Mesothelial cell of epicardium (in vitro differentiated cells): ENCODE data around the gene GUCY2C. TPM values are rescaled to one million over a fixed set of nuclear protein-coding genes. Genes with fewer than 3 reads are reported as not detected.

Source experiments
- DNase-seq, 2 experiments: peaks; one replicate each; pipeline ENCODE4 v3.0.0; 2021; ENCODE audit warnings: low spot score in 2 of 2; ENCODE audit not compliant: unreplicated experiment in 2 of 2
- H3K27ac Mint-ChIP-seq: 2 replicates; pipeline ENCODE4 v1.8.0; 2021; ENCODE audit warnings: mixed read lengths
- H3K27me3 Mint-ChIP-seq: 2 replicates; pipeline ENCODE4 v1.8.0; 2021; ENCODE audit warnings: low read depth, mixed read lengths
- H3K36me3 Mint-ChIP-seq: 2 replicates; pipeline ENCODE4 v1.8.0; 2021; ENCODE audit warnings: mixed read lengths
- H3K4me1 Mint-ChIP-seq: 2 replicates; pipeline ENCODE4 v1.8.0; 2021; ENCODE audit warnings: mixed read lengths
- H3K4me3 Mint-ChIP-seq: 2 replicates; pipeline ENCODE4 v1.8.0; 2021; ENCODE audit warnings: mild to moderate bottlenecking, moderate library complexity, mixed read lengths
- H3K9me3 Mint-ChIP-seq: 2 replicates; pipeline ENCODE4 v1.8.0; 2021; ENCODE audit warnings: mixed read lengths
- CTCF ChIP-seq: fragments of 200-600 bp; sonication (generic); IDR thresholded peaks from one replicate; pipeline ENCODE4 v1.5.0; 2021; ENCODE audit warnings: antibody characterized with exemption; ENCODE audit not compliant: unreplicated experiment
- total RNA-seq: library from RNA; stranded (reverse); gene quantifications from 3 replicates; pipeline ENCODE4 v1.2.1, GENCODE V29; 2021

GUCY2C gene
- total RNA-seq, 1 donor from 2014 or later, result 0.09 TPM

- no peaks in the 10 kb centered on the region for H3K27me3 Mint-ChIP-seq
- H3K27ac Mint-ChIP-seq, result no peak overlapping the region
- peaks cover 12% of the 10 kb centered on the region for H3K36me3 Mint-ChIP-seq
- DNase-seq, result no peak
- TF ChIP-seq CTCF, result no peak
- no peak overlapping the region for H3K4me3 Mint-ChIP-seq
- no peaks in the 10 kb centered on the region for H3K4me1 Mint-ChIP-seq
- H3K9me3 Mint-ChIP-seq, result peaks cover 40% of the 10 kb centered on the region
These were observed 33.2 kb upstream of the GUCY2C start for GRCh38 chr12:14729586-14729985.

DNA sequence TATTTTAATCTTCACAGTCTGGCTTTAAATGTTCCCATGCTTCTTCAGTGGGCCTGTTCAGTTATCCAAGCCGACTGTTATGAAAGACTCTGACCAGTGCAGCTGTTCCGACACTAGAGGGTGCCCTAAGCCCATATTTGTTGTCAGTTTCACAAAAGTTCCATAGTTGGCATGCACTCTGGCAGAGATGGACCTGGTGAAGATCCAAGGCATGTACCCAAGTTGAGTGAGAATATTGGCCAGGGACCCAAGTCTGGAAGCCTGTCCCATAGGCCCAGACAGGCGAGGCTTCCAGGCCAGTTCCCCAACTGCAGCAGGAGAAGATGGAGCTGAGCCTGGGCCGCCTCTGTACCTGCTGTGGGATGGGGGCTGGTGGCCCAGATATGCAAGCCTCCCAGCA is 27.4 kb upstream of the GUCY2C start:
- TF ChIP-seq CTCF, result no peak
- DNase-seq, result no peak
- no peaks in the 10 kb centered on the region for H3K27me3 Mint-ChIP-seq
- peaks cover 15% of the 10 kb centered on the region for H3K36me3 Mint-ChIP-seq
- H3K4me1 Mint-ChIP-seq, result no peaks in the 10 kb centered on the region
- H3K9me3 Mint-ChIP-seq, result peaks cover 47% of the 10 kb centered on the region
- H3K27ac Mint-ChIP-seq, result no peak overlapping the region
- H3K4me3 Mint-ChIP-seq, result no peak overlapping the region

DNA sequence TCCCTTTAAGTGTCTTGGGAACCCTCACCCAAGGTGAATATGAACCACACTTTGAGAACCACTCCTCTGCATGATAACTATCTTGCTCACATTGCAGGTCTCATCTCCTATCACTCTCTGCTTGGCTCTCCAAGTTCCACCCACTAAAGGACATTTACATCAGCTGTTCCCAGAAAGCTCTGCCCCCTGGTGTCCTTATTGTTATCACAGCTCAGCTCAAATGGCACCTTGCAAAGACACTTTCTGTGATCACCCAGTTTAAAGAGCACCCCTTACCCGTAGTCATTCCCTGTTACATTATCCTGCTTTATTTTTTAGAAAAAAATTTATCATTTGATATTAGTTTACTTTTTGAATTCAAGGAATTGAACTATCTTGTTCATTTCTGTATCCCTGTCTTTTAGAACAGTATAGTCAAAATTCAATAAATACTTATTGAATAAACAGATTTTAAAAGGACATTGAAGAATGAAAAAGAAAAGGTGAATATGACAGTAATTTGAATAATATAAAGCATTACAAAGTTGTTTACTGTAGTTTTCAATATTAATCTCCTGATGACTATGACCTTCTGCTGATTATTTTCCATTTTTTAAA is 20.5 kb upstream of the GUCY2C start:
- Mint-ChIP-seq H3K27me3 (no peaks in the 10 kb centered on the region), H3K4me1 (peaks cover 10% of the 10 kb centered on the region), H3K36me3 (peaks cover 3% of the 10 kb centered on the region), H3K9me3 (peaks cover 22% of the 10 kb centered on the region), H3K4me3 (no peak overlapping the region), H3K27ac (no peak overlapping the region)
- no peak for TF ChIP-seq CTCF
- no peak for DNase-seq

GRCh38 chr12:14714437-14714836 is 18.0 kb upstream of the GUCY2C start:
- H3K27ac Mint-ChIP-seq, result no peak overlapping the region
- peaks cover 25% of the 10 kb centered on the region for H3K4me1 Mint-ChIP-seq
- H3K27me3 Mint-ChIP-seq, result peaks cover 12% of the 10 kb centered on the region
- H3K9me3 Mint-ChIP-seq, result peaks cover 12% of the 10 kb centered on the region
- no peak for DNase-seq
- no peak for TF ChIP-seq CTCF
- H3K4me3 Mint-ChIP-seq, result no peak overlapping the region
- H3K36me3 Mint-ChIP-seq, result peaks cover 3% of the 10 kb centered on the region

GRCh38 chr12:14710632-14711320 is 14.4 kb upstream of the GUCY2C start:
- Mint-ChIP-seq H3K27ac (no peak overlapping the region), H3K4me3 (no peak overlapping the region), H3K4me1 (peaks cover 34% of the 10 kb centered on the region), H3K27me3 (peaks cover 46% of the 10 kb centered on the region), H3K9me3 (peaks cover 10% of the 10 kb centered on the region), H3K36me3 (peaks cover 3% of the 10 kb centered on the region)
- no peak for TF ChIP-seq CTCF
- DNase-seq, result no peak
